Head of caudate nucleus (tissue), 42 donors: ENCODE measurements around the gene ABCB11.
A peak's percentile ranks its signal among the peaks of the same experiment; 100 is the strongest.

ENCODE experiments used
- DNase-seq, 42 donors: peaks; one replicate each; pipeline versions ENCODE4 v3.0.0 to v3.0.0-alpha.2; 2020 to 2021; ENCODE audit warnings: mixed read lengths in 7 of 42
- intact Hi-C: fragments of 100-400 bp; cut with DNase I; formaldehyde crosslinking; loops from one replicate; pipeline ENCODE4 v1.15.0; 2022

The ABCB11 gene

GRCh38 chr2:168992591-168993349, 38.4 kb downstream of the ABCB11 start:
- no peak for DNase-seq
- intact Hi-C loops: no loop called here

- DNase-seq: no peak
- intact Hi-C loops: no loop called here
These were observed 39.1 kb downstream of the ABCB11 start for GRCh38 chr2:168992026-168992425.

- DNase-seq: no peak
- intact Hi-C loops: no loop called here
These were observed 42.4 kb downstream of the ABCB11 start for GRCh38 chr2:168988755-168989154.

- no peak for DNase-seq
- intact Hi-C loops: no loop called here
These were observed 44.7 kb downstream of the ABCB11 start for GRCh38 chr2:168986398-168986943.

GRCh38 chr2:168981651-168982050, 49.5 kb downstream of the ABCB11 start:
- DNase-seq: no peak
- intact Hi-C loops: no loop called here

GRCh38 chr2:168978461-168978861, 52.7 kb downstream of the ABCB11 start:
- no peak for DNase-seq
- intact Hi-C loops: no loop called here

GRCh38 chr2:168977608-168978007, 53.5 kb downstream of the ABCB11 start:
- no peak for DNase-seq
- intact Hi-C loops: no loop called here

- intact Hi-C loops: no loop called here
- DNase-seq: no peak
These were observed 55.0 kb downstream of the ABCB11 start for GRCh38 chr2:168976034-168976654.

GRCh38 chr2:168974428-168974827, 56.7 kb downstream of the ABCB11 start:
- DNase-seq: no peak
- intact Hi-C loops: no loop called here

GRCh38 chr2:168971261-168971660, 59.9 kb downstream of the ABCB11 start:
- intact Hi-C loops: no loop called here
- DNase-seq: no peak

- intact Hi-C loops: no loop called here
- no peak for DNase-seq
These were observed 60.4 kb downstream of the ABCB11 start for GRCh38 chr2:168970711-168971233.

GRCh38 chr2:168969865-168970264, 61.3 kb downstream of the ABCB11 start:
- no peak for DNase-seq
- intact Hi-C loops: loop anchor here (10.0 kb wide), 1 partner anchor 145 kb away; no protein-coding TSS in a partner anchor

GRCh38 chr2:168968342-168968741, 62.8 kb downstream of the ABCB11 start:
- DNase-seq: no peak
- intact Hi-C loops: loop anchor here (10.0 kb wide), 1 partner anchor 146 kb away; no protein-coding TSS in a partner anchor

GRCh38 chr2:168964251-168964807, 66.8 kb downstream of the ABCB11 start:
- no peak for DNase-seq
- intact Hi-C loops: loop anchor here (10.0 kb wide), 1 partner anchor 150 kb away; no protein-coding TSS in a partner anchor

GRCh38 chr2:168962636-168963035, 68.5 kb downstream of the ABCB11 start:
- DNase-seq: peak in 1 of 42 donors; percentile 12
- intact Hi-C loops: loop anchor here (10.0 kb wide), 1 partner anchor 152 kb away; no protein-coding TSS in a partner anchor

- intact Hi-C loops: loop anchor here (10.0 kb wide), 1 partner anchor 153 kb away; no protein-coding TSS in a partner anchor
- peak in 21 of 42 donors; percentile 4 to 73 (median 40) for DNase-seq
These were observed 69.5 kb downstream of the ABCB11 start for GRCh38 chr2:168961450-168962229.

GRCh38 chr2:168956392-168956791, 74.7 kb downstream of the ABCB11 start:
- intact Hi-C loops: no loop called here
- no peak for DNase-seq

- intact Hi-C loops: no loop called here
- no peak for DNase-seq
These were observed 75.8 kb downstream of the ABCB11 start for GRCh38 chr2:168955321-168955720.

GRCh38 chr2:168954256-168954655, 76.9 kb downstream of the ABCB11 start:
- no peak for DNase-seq
- intact Hi-C loops: no loop called here
